HL-60 (cell line): ENCODE data around the gene C1orf21.

Experiments used
- DNase-seq, 2 experiments: peaks; one replicate each; pipeline ENCODE4 v3.0.0-alpha.2; 2010 to 2020; ENCODE audit warnings: low read depth in 1 of 2, low spot score in 1 of 2
- H3K27ac ChIP-seq: fragments of 250-450 bp; sonication (Bioruptor Pico); replicated peaks from 2 replicates; pipeline ENCODE4 v1.5.1; 2020; ENCODE audit warnings: mild to moderate bottlenecking, moderate library complexity
- H3K27me3 ChIP-seq: fragments of 250-450 bp; sonication (Bioruptor Pico); 2 replicates; pipeline ENCODE4 v1.5.1; 2021; ENCODE audit warnings: mild to moderate bottlenecking, moderate library complexity; ENCODE audit not compliant: insufficient read depth, poor library complexity, severe bottlenecking
- H3K4me3 ChIP-seq: replicated peaks from 2 replicates; pipeline ENCODE4 v1.5.1; 2011; ENCODE audit warnings: mild to moderate bottlenecking, control low read depth, low read length; ENCODE audit not compliant: insufficient read depth
- GABPA ChIP-seq: IDR thresholded peaks from 2 replicates; pipeline ENCODE4 v1.6.1; 2012; ENCODE audit warnings: low read depth
- POLR2AphosphoS5 ChIP-seq: IDR thresholded peaks from 2 replicates; pipeline ENCODE4 v1.6.1; 2012; ENCODE audit warnings: low read depth
- SPI1 ChIP-seq: IDR thresholded peaks from 2 replicates; pipeline ENCODE4 v1.6.1; 2012; ENCODE audit warnings: low read depth, mild to moderate bottlenecking, borderline replicate concordance
- TF ChIP-seq, protein P1 (sequence below): IDR thresholded peaks from one replicate; pipeline ENCODE4 v1.5.1; 2011; ENCODE audit warnings: low read length, control low read depth, inconsistent platforms; ENCODE audit not compliant: insufficient read depth
- TF ChIP-seq, protein P2 (sequence below): IDR thresholded peaks from 2 replicates; pipeline ENCODE4 v1.6.1; 2012; ENCODE audit warnings: low read depth; ENCODE audit not compliant: insufficient replicate concordance

The C1orf21 gene

DNA sequence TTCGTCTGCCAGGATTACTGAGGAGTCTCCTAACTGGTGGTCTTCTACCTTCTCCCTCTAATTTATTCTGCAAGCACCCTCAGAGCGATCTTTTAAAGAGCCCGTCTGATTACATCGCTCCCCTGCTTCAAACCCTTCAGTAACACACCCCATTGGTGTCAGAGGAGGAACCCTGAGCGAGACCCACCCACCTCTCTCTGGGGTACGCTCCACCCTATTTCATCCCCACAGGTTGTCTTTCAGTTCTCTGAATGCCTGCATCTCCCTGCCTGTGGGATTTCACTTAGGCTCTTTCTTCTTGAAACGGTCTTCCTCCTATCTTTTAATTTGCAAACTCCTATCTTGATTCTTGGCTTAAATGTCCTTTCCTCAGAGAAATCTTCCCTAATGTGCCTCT is 39.4 kb downstream of the C1orf21 start:
- no peak for TF ChIP-seq POLR2AphosphoS5
- TF ChIP-seq GABPA, result no peak
- no peak for TF ChIP-seq SPI1
- Histone ChIP-seq H3K4me3 (no peak overlapping the region), H3K27me3 (peaks cover 2% of the 10 kb centered on the region), H3K27ac (no peak overlapping the region)
- DNase-seq, result no peak

DNA sequence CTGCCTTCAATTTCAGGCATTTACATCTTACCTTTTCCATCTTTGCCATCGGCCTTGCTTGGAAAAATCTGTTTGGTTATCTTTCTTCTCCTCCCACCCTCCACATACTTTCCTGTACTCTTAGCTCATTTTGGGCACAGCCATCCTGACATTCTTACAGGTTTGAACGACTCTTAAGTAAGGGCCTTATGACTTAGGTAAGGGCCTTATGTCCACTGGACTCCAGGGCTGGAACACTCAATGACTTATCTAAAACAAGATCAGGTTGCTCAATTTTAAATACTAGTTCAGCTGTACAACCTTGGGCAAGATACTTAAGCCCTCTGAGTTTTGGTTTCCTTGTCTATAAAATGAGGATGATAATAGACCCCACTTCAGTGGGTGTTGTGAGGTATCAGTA is 40.9 kb downstream of the C1orf21 start:
- no peak for DNase-seq
- Histone ChIP-seq H3K27ac (no peak overlapping the region), H3K27me3 (peaks cover 2% of the 10 kb centered on the region), H3K4me3 (no peak overlapping the region)
- TF ChIP-seq, protein P1, sequence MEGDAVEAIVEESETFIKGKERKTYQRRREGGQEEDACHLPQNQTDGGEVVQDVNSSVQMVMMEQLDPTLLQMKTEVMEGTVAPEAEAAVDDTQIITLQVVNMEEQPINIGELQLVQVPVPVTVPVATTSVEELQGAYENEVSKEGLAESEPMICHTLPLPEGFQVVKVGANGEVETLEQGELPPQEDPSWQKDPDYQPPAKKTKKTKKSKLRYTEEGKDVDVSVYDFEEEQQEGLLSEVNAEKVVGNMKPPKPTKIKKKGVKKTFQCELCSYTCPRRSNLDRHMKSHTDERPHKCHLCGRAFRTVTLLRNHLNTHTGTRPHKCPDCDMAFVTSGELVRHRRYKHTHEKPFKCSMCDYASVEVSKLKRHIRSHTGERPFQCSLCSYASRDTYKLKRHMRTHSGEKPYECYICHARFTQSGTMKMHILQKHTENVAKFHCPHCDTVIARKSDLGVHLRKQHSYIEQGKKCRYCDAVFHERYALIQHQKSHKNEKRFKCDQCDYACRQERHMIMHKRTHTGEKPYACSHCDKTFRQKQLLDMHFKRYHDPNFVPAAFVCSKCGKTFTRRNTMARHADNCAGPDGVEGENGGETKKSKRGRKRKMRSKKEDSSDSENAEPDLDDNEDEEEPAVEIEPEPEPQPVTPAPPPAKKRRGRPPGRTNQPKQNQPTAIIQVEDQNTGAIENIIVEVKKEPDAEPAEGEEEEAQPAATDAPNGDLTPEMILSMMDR, result no peak
- TF ChIP-seq POLR2AphosphoS5, result no peak
- TF ChIP-seq SPI1, result no peak
- TF ChIP-seq, protein P2, sequence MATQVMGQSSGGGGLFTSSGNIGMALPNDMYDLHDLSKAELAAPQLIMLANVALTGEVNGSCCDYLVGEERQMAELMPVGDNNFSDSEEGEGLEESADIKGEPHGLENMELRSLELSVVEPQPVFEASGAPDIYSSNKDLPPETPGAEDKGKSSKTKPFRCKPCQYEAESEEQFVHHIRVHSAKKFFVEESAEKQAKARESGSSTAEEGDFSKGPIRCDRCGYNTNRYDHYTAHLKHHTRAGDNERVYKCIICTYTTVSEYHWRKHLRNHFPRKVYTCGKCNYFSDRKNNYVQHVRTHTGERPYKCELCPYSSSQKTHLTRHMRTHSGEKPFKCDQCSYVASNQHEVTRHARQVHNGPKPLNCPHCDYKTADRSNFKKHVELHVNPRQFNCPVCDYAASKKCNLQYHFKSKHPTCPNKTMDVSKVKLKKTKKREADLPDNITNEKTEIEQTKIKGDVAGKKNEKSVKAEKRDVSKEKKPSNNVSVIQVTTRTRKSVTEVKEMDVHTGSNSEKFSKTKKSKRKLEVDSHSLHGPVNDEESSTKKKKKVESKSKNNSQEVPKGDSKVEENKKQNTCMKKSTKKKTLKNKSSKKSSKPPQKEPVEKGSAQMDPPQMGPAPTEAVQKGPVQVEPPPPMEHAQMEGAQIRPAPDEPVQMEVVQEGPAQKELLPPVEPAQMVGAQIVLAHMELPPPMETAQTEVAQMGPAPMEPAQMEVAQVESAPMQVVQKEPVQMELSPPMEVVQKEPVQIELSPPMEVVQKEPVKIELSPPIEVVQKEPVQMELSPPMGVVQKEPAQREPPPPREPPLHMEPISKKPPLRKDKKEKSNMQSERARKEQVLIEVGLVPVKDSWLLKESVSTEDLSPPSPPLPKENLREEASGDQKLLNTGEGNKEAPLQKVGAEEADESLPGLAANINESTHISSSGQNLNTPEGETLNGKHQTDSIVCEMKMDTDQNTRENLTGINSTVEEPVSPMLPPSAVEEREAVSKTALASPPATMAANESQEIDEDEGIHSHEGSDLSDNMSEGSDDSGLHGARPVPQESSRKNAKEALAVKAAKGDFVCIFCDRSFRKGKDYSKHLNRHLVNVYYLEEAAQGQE, result no peak
- TF ChIP-seq GABPA, result no peak

DNA sequence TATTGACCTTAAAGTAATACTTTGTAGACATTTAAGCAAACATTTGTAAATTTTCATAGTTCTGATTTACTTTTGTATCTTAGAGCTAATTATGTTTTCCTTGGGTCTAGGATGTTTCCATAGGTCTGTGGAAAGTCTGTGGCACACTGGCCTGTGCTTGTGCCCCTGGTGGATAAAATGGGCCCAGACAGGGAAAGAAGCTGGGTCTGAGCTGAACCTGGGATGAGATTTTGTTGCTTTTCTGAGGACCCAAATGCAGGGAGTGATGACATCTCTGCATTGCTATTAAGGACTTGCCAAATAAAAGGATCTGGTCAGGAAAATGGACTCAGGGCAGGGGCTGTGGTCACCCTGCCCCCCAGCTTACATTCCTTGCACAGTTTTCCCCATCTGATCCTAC is 41.8 kb downstream of the C1orf21 start:
- H3K27ac ChIP-seq, result no peak overlapping the region
- DNase-seq, result no peak
- H3K4me3 ChIP-seq, result no peak overlapping the region
- peaks cover 2% of the 10 kb centered on the region for H3K27me3 ChIP-seq
- TF ChIP-seq, protein P1, result no peak
- TF ChIP-seq POLR2AphosphoS5, result no peak
- TF ChIP-seq, protein P2, result no peak
- TF ChIP-seq SPI1, result no peak
- no peak for TF ChIP-seq GABPA

DNA sequence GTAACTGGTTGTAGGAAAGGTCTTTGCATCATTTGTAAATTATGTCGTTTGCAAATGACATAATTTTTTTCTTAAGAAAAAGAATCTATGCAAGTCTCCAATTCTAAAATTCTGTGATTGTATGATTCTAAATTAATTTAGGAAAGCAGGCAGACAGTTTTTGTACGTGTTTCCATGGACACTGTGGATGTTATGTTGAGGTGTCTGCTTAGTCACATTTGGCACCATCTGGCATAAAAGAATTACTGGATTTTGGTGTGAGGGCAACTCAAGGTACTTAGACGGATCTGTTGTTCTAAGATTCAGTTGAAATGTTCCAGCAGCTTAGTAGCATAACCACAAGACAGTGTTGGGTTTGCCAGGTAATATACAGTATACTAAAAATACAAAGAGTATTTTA is 42.5 kb downstream of the C1orf21 start:
- no peak overlapping the region for H3K27ac ChIP-seq
- no peak overlapping the region for H3K4me3 ChIP-seq
- TF ChIP-seq SPI1 (no peak), POLR2AphosphoS5 (no peak), GABPA (no peak)
- TF ChIP-seq, protein P2, result no peak
- no peak for DNase-seq
- peaks cover 2% of the 10 kb centered on the region for H3K27me3 ChIP-seq
